ENCODE measurements around the gene TFDP1.

Gene TFDP1

GRCh38 chr13:113609616-113610015, 25.1 kb downstream of the TFDP1 start:
- H3K4me3 Mint-ChIP-seq: no peak overlapping the region
- H3K9me3 Mint-ChIP-seq: no peaks in the 10 kb centered on the region
- no peaks in the 10 kb centered on the region for H3K27me3 Mint-ChIP-seq (ENCODE audit: low read depth)
- TF ChIP-seq CTCF (IDR thresholded peaks at IDR 0.05; ENCODE audit: unreplicated experiment in 3 of 3): no peak
- H3K36me3 Mint-ChIP-seq (ENCODE audit: low read depth): peaks cover 46% of the 10 kb centered on the region
- no peaks in the 10 kb centered on the region for H3K4me1 Mint-ChIP-seq
- H3K27ac Mint-ChIP-seq: no peak overlapping the region

- Mint-ChIP-seq H3K4me3 (no peak overlapping the region), H3K4me1 (no peaks in the 10 kb centered on the region), H3K27me3 (ENCODE audit: low read depth) (no peaks in the 10 kb centered on the region), H3K36me3 (ENCODE audit: low read depth) (peaks cover 40% of the 10 kb centered on the region), H3K9me3 (no peaks in the 10 kb centered on the region), H3K27ac (peak overlapping the region in 1 of 3 experiments; percentile 68)
- no peak for TF ChIP-seq CTCF (IDR thresholded peaks at IDR 0.05; ENCODE audit: unreplicated experiment in 3 of 3)
These were observed 25.7 kb downstream of the TFDP1 start for GRCh38 chr13:113610266-113610665.

GRCh38 chr13:113611996-113612395, 27.4 kb downstream of the TFDP1 start:
- Mint-ChIP-seq H3K9me3 (no peaks in the 10 kb centered on the region), H3K27me3 (ENCODE audit: low read depth) (no peaks in the 10 kb centered on the region), H3K4me3 (no peak overlapping the region), H3K27ac (no peak overlapping the region), H3K4me1 (peaks cover 9% of the 10 kb centered on the region), H3K36me3 (ENCODE audit: low read depth) (peaks cover 29% of the 10 kb centered on the region)
- TF ChIP-seq CTCF (IDR thresholded peaks at IDR 0.05; ENCODE audit: unreplicated experiment in 3 of 3): no peak

- no peak overlapping the region for H3K4me3 Mint-ChIP-seq
- no peak for TF ChIP-seq CTCF (IDR thresholded peaks at IDR 0.05; ENCODE audit: unreplicated experiment in 3 of 3)
- H3K4me1 Mint-ChIP-seq: peaks cover 11% of the 10 kb centered on the region
- H3K27me3 Mint-ChIP-seq (ENCODE audit: low read depth): no peaks in the 10 kb centered on the region
- peaks cover 29% of the 10 kb centered on the region for H3K36me3 Mint-ChIP-seq (ENCODE audit: low read depth)
- H3K27ac Mint-ChIP-seq: no peak overlapping the region
- no peaks in the 10 kb centered on the region for H3K9me3 Mint-ChIP-seq
These were observed 28.1 kb downstream of the TFDP1 start for GRCh38 chr13:113612607-113613006.

- peaks cover 24% of the 10 kb centered on the region for H3K4me1 Mint-ChIP-seq
These were observed 29.3 kb downstream of the TFDP1 start for GRCh38 chr13:113613789-113614379.

More at GRCh38 chr13:113613789-113614379, 29.3 kb downstream of the TFDP1 start:
- peaks cover 27% of the 10 kb centered on the region for H3K36me3 Mint-ChIP-seq (ENCODE audit: low read depth)
- no peak overlapping the region for H3K27ac Mint-ChIP-seq
- no peak for TF ChIP-seq CTCF (IDR thresholded peaks at IDR 0.05; ENCODE audit: unreplicated experiment in 3 of 3)
- no peaks in the 10 kb centered on the region for H3K9me3 Mint-ChIP-seq
- H3K27me3 Mint-ChIP-seq (ENCODE audit: low read depth): no peaks in the 10 kb centered on the region
- no peak overlapping the region for H3K4me3 Mint-ChIP-seq

Measured in nephron (organoid).